SH-SY5Y (cell line): ENCODE measurements around the gene POMC.

Source experiments
- GATA2 ChIP-seq: IDR thresholded peaks from 2 replicates; pipeline ENCODE4 v1.6.1; 2011; ENCODE audit warnings: mild to moderate bottlenecking, low read depth, low read length
- GATA3 ChIP-seq: IDR thresholded peaks from 2 replicates; pipeline ENCODE4 v1.6.1; 2011; ENCODE audit warnings: low read depth, mild to moderate bottlenecking, low read length, moderate library complexity

DNA sequence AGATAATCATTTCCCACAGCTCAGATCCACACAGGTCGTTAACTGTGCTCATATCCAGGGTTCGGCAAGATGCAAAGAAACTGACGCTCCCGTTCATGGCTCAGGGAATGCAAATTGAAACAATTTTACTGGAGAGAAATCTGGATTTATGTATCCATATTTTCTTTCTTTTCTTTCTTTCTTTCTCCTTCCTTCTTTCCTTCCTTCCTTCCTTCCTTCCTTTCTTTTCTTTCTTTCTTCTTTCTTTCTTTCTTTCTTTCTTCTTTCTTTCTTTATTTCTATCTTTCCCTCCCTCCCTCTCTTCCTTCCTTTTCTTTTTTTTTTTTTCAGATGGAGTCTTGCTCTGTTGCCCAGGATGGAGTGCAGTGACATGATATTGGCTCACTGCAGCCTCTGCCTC is 20.0 kb upstream of the POMC start:
- no peak for TF ChIP-seq GATA2
- TF ChIP-seq GATA3, result no peak
